ENCODE measurements around the gene PRDM11.

DNA sequence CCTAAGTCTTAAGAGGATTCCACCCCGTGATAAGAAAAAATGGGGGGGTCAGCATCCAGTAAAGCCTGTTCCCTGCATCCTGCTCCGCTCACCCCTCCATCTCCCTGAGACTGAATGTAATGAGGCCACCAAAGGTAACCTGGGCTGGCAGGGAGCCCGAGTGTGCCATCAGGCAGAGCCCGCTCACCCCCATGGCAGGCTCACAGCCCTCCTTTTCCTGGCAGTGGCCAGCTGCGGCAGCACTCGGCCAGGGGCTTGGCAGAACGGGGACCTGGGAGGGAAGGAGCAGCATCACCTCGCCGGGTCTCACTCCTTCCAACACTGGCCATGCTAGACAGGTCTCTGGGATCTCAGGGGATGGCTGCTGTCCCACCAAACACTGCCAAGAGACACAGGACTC is 64.4 kb downstream of the PRDM11 start:
- TF ChIP-seq SPI1 (IDR thresholded peaks at IDR 0.05; ENCODE audit: borderline replicate concordance, insufficient read depth, low read depth, low read length) (no peak), BRCA1 (IDR thresholded peaks at IDR 0.05; ENCODE audit: low read depth, low read length) (no peak), TARDBP (IDR thresholded peaks at IDR 0.05; ENCODE audit: borderline replicate concordance) (no peak), EZH2 (IDR thresholded peaks at IDR 0.05; ENCODE audit: borderline replicate concordance, control insufficient read depth, low read depth, low read length) (no peak), BMI1 (IDR thresholded peaks at IDR 0.05; ENCODE audit: borderline replicate concordance) (no peak), RB1 (IDR thresholded peaks at IDR 0.05; ENCODE audit: borderline replicate concordance) (no peak), NR2C2 (IDR thresholded peaks at IDR 0.05; ENCODE audit: borderline replicate concordance, control insufficient read depth, insufficient read length, low read depth) (no peak)
- TF ChIP-seq, protein P1, sequence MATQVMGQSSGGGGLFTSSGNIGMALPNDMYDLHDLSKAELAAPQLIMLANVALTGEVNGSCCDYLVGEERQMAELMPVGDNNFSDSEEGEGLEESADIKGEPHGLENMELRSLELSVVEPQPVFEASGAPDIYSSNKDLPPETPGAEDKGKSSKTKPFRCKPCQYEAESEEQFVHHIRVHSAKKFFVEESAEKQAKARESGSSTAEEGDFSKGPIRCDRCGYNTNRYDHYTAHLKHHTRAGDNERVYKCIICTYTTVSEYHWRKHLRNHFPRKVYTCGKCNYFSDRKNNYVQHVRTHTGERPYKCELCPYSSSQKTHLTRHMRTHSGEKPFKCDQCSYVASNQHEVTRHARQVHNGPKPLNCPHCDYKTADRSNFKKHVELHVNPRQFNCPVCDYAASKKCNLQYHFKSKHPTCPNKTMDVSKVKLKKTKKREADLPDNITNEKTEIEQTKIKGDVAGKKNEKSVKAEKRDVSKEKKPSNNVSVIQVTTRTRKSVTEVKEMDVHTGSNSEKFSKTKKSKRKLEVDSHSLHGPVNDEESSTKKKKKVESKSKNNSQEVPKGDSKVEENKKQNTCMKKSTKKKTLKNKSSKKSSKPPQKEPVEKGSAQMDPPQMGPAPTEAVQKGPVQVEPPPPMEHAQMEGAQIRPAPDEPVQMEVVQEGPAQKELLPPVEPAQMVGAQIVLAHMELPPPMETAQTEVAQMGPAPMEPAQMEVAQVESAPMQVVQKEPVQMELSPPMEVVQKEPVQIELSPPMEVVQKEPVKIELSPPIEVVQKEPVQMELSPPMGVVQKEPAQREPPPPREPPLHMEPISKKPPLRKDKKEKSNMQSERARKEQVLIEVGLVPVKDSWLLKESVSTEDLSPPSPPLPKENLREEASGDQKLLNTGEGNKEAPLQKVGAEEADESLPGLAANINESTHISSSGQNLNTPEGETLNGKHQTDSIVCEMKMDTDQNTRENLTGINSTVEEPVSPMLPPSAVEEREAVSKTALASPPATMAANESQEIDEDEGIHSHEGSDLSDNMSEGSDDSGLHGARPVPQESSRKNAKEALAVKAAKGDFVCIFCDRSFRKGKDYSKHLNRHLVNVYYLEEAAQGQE (IDR thresholded peaks at IDR 0.05; ENCODE audit: low read depth, low read length) = no peak
- TF ChIP-seq, protein P2, sequence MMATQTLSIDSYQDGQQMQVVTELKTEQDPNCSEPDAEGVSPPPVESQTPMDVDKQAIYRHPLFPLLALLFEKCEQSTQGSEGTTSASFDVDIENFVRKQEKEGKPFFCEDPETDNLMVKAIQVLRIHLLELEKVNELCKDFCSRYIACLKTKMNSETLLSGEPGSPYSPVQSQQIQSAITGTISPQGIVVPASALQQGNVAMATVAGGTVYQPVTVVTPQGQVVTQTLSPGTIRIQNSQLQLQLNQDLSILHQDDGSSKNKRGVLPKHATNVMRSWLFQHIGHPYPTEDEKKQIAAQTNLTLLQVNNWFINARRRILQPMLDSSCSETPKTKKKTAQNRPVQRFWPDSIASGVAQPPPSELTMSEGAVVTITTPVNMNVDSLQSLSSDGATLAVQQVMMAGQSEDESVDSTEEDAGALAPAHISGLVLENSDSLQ (IDR thresholded peaks at IDR 0.05) = no peak
- TF ChIP-seq, protein P3, sequence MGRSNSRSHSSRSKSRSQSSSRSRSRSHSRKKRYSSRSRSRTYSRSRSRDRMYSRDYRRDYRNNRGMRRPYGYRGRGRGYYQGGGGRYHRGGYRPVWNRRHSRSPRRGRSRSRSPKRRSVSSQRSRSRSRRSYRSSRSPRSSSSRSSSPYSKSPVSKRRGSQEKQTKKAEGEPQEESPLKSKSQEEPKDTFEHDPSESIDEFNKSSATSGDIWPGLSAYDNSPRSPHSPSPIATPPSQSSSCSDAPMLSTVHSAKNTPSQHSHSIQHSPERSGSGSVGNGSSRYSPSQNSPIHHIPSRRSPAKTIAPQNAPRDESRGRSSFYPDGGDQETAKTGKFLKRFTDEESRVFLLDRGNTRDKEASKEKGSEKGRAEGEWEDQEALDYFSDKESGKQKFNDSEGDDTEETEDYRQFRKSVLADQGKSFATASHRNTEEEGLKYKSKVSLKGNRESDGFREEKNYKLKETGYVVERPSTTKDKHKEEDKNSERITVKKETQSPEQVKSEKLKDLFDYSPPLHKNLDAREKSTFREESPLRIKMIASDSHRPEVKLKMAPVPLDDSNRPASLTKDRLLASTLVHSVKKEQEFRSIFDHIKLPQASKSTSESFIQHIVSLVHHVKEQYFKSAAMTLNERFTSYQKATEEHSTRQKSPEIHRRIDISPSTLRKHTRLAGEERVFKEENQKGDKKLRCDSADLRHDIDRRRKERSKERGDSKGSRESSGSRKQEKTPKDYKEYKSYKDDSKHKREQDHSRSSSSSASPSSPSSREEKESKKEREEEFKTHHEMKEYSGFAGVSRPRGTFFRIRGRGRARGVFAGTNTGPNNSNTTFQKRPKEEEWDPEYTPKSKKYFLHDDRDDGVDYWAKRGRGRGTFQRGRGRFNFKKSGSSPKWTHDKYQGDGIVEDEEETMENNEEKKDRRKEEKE (IDR thresholded peaks at IDR 0.05) = no peak
